SH-SY5Y (cell line): ENCODE results near the gene PPP1R11.

Experiments
- GATA2 ChIP-seq: IDR thresholded peaks from 2 replicates; pipeline ENCODE4 v1.6.1; 2011; ENCODE audit warnings: mild to moderate bottlenecking, low read depth, low read length
- GATA3 ChIP-seq: IDR thresholded peaks from 2 replicates; pipeline ENCODE4 v1.6.1; 2011; ENCODE audit warnings: low read depth, mild to moderate bottlenecking, low read length, moderate library complexity

GRCh38 chr6:30111266-30111856 lies 44.4 kb downstream of the PPP1R11 start:
- TF ChIP-seq GATA2 (no peak), GATA3 (no peak)
